ENCODE results near the gene RAB15. TPM values are rescaled to one million over a fixed set of nuclear protein-coding genes. Genes with fewer than 3 reads are reported as not detected.

Gene RAB15
- total RNA-seq, 4 donors from 2014 or later: 9.6 to 17.0 (median 15.1) TPM

GRCh38 chr14:64937821-64938193 lies 34.3 kb downstream of the RAB15 start:
- Histone ChIP-seq H3K4me1 (peaks cover 10% of the 10 kb centered on the region), H3K27ac (no peak overlapping the region), H3K36me3 (peaks cover 31% of the 10 kb centered on the region), H3K27me3 (no peaks in the 10 kb centered on the region), H3K9me3 (no peaks in the 10 kb centered on the region), H3K4me3 (no peak overlapping the region)
- TF ChIP-seq CTCF (IDR thresholded peaks at IDR 0.05): no peak
- no peak for TF ChIP-seq POLR2AphosphoS5 (IDR thresholded peaks at IDR 0.05)
- TF ChIP-seq POLR2A (IDR thresholded peaks at IDR 0.05): no peak
- no peak for TF ChIP-seq EP300 (IDR thresholded peaks at IDR 0.05)
- 85% methylated on average over 1 of the region's 1 CpG for WGBS
- DNase-seq (ENCODE audit: low spot score in 2 of 2): no peak

- H3K4me1 ChIP-seq: peaks cover 6% of the 10 kb centered on the region
- no peak overlapping the region for H3K4me3 ChIP-seq
- no peak for TF ChIP-seq POLR2A (IDR thresholded peaks at IDR 0.05)
- no peak for TF ChIP-seq CTCF (IDR thresholded peaks at IDR 0.05)
- TF ChIP-seq EP300 (IDR thresholded peaks at IDR 0.05): no peak
- TF ChIP-seq POLR2AphosphoS5 (IDR thresholded peaks at IDR 0.05): no peak
- 10% methylated on average over 1 of the region's 1 CpG for WGBS
- no peaks in the 10 kb centered on the region for H3K27me3 ChIP-seq
- H3K36me3 ChIP-seq: peaks cover 36% of the 10 kb centered on the region
- no peak for DNase-seq (ENCODE audit: low spot score in 2 of 2)
- H3K27ac ChIP-seq: no peak overlapping the region
- no peaks in the 10 kb centered on the region for H3K9me3 ChIP-seq
Measured at GRCh38 chr14:64937171-64937820, 34.8 kb downstream of the RAB15 start.

- no peak for DNase-seq (ENCODE audit: low spot score in 2 of 2)
- TF ChIP-seq CTCF (IDR thresholded peaks at IDR 0.05) (no peak), EP300 (IDR thresholded peaks at IDR 0.05) (no peak), POLR2A (IDR thresholded peaks at IDR 0.05) (no peak), POLR2AphosphoS5 (IDR thresholded peaks at IDR 0.05) (no peak)
- Histone ChIP-seq H3K4me3 (no peak overlapping the region), H3K27ac (no peak overlapping the region), H3K36me3 (peaks cover 43% of the 10 kb centered on the region), H3K9me3 (no peaks in the 10 kb centered on the region), H3K4me1 (peaks cover 8% of the 10 kb centered on the region), H3K27me3 (no peaks in the 10 kb centered on the region)
- WGBS: 90% methylated on average over 2 of the region's 2 CpGs
Measured at GRCh38 chr14:64935508-64935907, 36.6 kb downstream of the RAB15 start.

GRCh38 chr14:64934338-64934929 lies 37.7 kb downstream of the RAB15 start:
- Histone ChIP-seq H3K27me3 (no peaks in the 10 kb centered on the region), H3K4me3 (no peak overlapping the region), H3K9me3 (no peaks in the 10 kb centered on the region), H3K27ac (no peak overlapping the region), H3K4me1 (peaks cover 17% of the 10 kb centered on the region), H3K36me3 (peaks cover 41% of the 10 kb centered on the region)
- WGBS: 48% methylated on average over 1 of the region's 1 CpG
- DNase-seq (ENCODE audit: low spot score in 2 of 2): no peak
- TF ChIP-seq POLR2AphosphoS5 (IDR thresholded peaks at IDR 0.05) (no peak), EP300 (IDR thresholded peaks at IDR 0.05) (no peak), CTCF (IDR thresholded peaks at IDR 0.05) (no peak), POLR2A (IDR thresholded peaks at IDR 0.05) (no peak)

GRCh38 chr14:64932231-64932630 lies 39.9 kb downstream of the RAB15 start:
- Histone ChIP-seq H3K27ac (no peak overlapping the region), H3K4me1 (peaks cover 20% of the 10 kb centered on the region), H3K36me3 (peaks cover 59% of the 10 kb centered on the region), H3K9me3 (no peaks in the 10 kb centered on the region), H3K27me3 (no peaks in the 10 kb centered on the region), H3K4me3 (no peak overlapping the region)
- no peak for DNase-seq (ENCODE audit: low spot score in 2 of 2)
- no peak for TF ChIP-seq POLR2A (IDR thresholded peaks at IDR 0.05)
- no peak for TF ChIP-seq EP300 (IDR thresholded peaks at IDR 0.05)
- no peak for TF ChIP-seq CTCF (IDR thresholded peaks at IDR 0.05)
- TF ChIP-seq POLR2AphosphoS5 (IDR thresholded peaks at IDR 0.05): no peak

Data from suprapubic skin (tissue), 4 donors.